ENCODE measurements around the gene HTRA3. TPM values are rescaled to one million over a fixed set of nuclear protein-coding genes. Genes with fewer than 3 reads are reported as not detected.

HTRA3 gene
- total RNA-seq, 1 experiment from 2014 or later, result 0.64 TPM

- intact Hi-C loops (cut with micrococcal nuclease; ENCODE audit: unreplicated experiment), result no loop called here
- H3K27me3 ChIP-seq (replicated peaks; ENCODE audit: insufficient read depth, low read depth, low read length, poor library complexity), result no peaks in the 10 kb centered on the region
- peak; percentile 24 for DNase-seq (ENCODE audit: low spot score)
- peak overlapping the region; percentile 48 for H3K27ac ChIP-seq (ENCODE audit: low read depth, low read length, poor library complexity, severe bottlenecking)
- ChIA-PET CTCF (no interaction called here), POLR2A (ENCODE audit: low non-redundant PET) (no interaction called here)
- no peaks in the 10 kb centered on the region for H3K36me3 ChIP-seq (ENCODE audit: insufficient read depth, low read length, poor library complexity, severe bottlenecking)
- H3K9me3 ChIP-seq (ENCODE audit: low read depth, low read length, poor library complexity, severe bottlenecking), result no peaks in the 10 kb centered on the region
- peaks cover 21% of the 10 kb centered on the region for H3K4me1 ChIP-seq (ENCODE audit: insufficient read depth, low read length, poor library complexity, severe bottlenecking)
- no TSS peak for BruUV-seq (replicated peaks)
- TF ChIP-seq CTCF (conservative IDR thresholded peaks at IDR 0.05; ENCODE audit: low read depth, low read length) (no peak), EZH2 (IDR thresholded peaks at IDR 0.05; ENCODE audit: borderline replicate concordance, low read depth, low read length, poor library complexity, severe bottlenecking) (no peak)
- no peak overlapping the region for H3K4me3 ChIP-seq (ENCODE audit: low read depth, low read length, poor library complexity, severe bottlenecking)
These were observed 41.0 kb upstream of the HTRA3 start for GRCh38 chr4:8228319-8229250.

GRCh38 chr4:8229331-8229975, 40.1 kb upstream of the HTRA3 start:
- DNase-seq (ENCODE audit: low spot score), result no peak
- no peaks in the 10 kb centered on the region for H3K36me3 ChIP-seq (ENCODE audit: insufficient read depth, low read length, poor library complexity, severe bottlenecking)
- H3K27me3 ChIP-seq (replicated peaks; ENCODE audit: insufficient read depth, low read depth, low read length, poor library complexity), result no peaks in the 10 kb centered on the region
- H3K4me1 ChIP-seq (ENCODE audit: insufficient read depth, low read length, poor library complexity, severe bottlenecking), result peaks cover 21% of the 10 kb centered on the region
- H3K4me3 ChIP-seq (ENCODE audit: low read depth, low read length, poor library complexity, severe bottlenecking), result no peak overlapping the region
- intact Hi-C loops (cut with micrococcal nuclease; ENCODE audit: unreplicated experiment), result no loop called here
- BruUV-seq (replicated peaks), result no TSS peak
- no peak for TF ChIP-seq EZH2 (IDR thresholded peaks at IDR 0.05; ENCODE audit: borderline replicate concordance, low read depth, low read length, poor library complexity, severe bottlenecking)
- TF ChIP-seq CTCF (conservative IDR thresholded peaks at IDR 0.05; ENCODE audit: low read depth, low read length), result no peak
- CTCF ChIA-PET, result no interaction called here
- H3K9me3 ChIP-seq (ENCODE audit: low read depth, low read length, poor library complexity, severe bottlenecking), result no peaks in the 10 kb centered on the region
- H3K27ac ChIP-seq (ENCODE audit: low read depth, low read length, poor library complexity, severe bottlenecking), result no peak overlapping the region
- POLR2A ChIA-PET (ENCODE audit: low non-redundant PET), result no interaction called here

- TF ChIP-seq CTCF (conservative IDR thresholded peaks at IDR 0.05; ENCODE audit: low read depth, low read length) (no peak), EZH2 (IDR thresholded peaks at IDR 0.05; ENCODE audit: borderline replicate concordance, low read depth, low read length, poor library complexity, severe bottlenecking) (no peak)
- ChIA-PET CTCF (no interaction called here), POLR2A (ENCODE audit: low non-redundant PET) (interaction anchor here (0.7 kb wide), 1 partner anchor 16 kb away, joined by 5 read pairs; no protein-coding TSS in a partner anchor)
- no TSS peak for BruUV-seq (replicated peaks)
- no peaks in the 10 kb centered on the region for H3K27me3 ChIP-seq (replicated peaks; ENCODE audit: insufficient read depth, low read depth, low read length, poor library complexity)
- no peak overlapping the region for H3K4me3 ChIP-seq (ENCODE audit: low read depth, low read length, poor library complexity, severe bottlenecking)
- intact Hi-C loops (cut with micrococcal nuclease; ENCODE audit: unreplicated experiment), result no loop called here
- no peak overlapping the region for H3K27ac ChIP-seq (ENCODE audit: low read depth, low read length, poor library complexity, severe bottlenecking)
- H3K9me3 ChIP-seq (ENCODE audit: low read depth, low read length, poor library complexity, severe bottlenecking), result no peaks in the 10 kb centered on the region
- no peak for DNase-seq (ENCODE audit: low spot score)
- H3K36me3 ChIP-seq (ENCODE audit: insufficient read depth, low read length, poor library complexity, severe bottlenecking), result no peaks in the 10 kb centered on the region
- peaks cover 21% of the 10 kb centered on the region for H3K4me1 ChIP-seq (ENCODE audit: insufficient read depth, low read length, poor library complexity, severe bottlenecking)
These were observed 39.5 kb upstream of the HTRA3 start for GRCh38 chr4:8230033-8230432.
